TTC549 (cell line): ENCODE data around the gene TYROBP.
"Not testable (repeated sequence)": the region's sequence is repeated elsewhere in the genome, so short reads cannot be mapped to it uniquely, and the experiment has no call there.

Experiments
- FAIRE-seq: peaks from 2 replicates; lab custom pipeline; 2012; peaks lifted over from hg19 to GRCh38; lab: Jason Lieb, UNC

Gene TYROBP

DNA sequence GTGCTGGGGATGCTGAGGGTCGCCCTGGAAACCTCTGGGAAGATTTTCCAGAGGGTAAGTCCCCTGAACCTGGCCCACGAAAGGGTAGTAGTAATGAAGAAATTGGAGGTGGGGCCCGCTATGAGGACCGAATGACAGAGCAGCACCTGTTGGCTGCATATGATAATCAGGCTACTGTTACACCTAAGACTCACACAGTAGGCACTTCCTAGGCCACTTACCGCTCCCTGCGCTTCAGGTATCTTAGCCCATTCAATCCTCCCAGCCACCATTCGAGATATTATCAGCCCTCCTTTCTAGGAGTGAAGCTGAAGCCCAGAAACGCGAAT, 23.7 kb upstream of the TYROBP start:
- FAIRE-seq, result no peak

DNA sequence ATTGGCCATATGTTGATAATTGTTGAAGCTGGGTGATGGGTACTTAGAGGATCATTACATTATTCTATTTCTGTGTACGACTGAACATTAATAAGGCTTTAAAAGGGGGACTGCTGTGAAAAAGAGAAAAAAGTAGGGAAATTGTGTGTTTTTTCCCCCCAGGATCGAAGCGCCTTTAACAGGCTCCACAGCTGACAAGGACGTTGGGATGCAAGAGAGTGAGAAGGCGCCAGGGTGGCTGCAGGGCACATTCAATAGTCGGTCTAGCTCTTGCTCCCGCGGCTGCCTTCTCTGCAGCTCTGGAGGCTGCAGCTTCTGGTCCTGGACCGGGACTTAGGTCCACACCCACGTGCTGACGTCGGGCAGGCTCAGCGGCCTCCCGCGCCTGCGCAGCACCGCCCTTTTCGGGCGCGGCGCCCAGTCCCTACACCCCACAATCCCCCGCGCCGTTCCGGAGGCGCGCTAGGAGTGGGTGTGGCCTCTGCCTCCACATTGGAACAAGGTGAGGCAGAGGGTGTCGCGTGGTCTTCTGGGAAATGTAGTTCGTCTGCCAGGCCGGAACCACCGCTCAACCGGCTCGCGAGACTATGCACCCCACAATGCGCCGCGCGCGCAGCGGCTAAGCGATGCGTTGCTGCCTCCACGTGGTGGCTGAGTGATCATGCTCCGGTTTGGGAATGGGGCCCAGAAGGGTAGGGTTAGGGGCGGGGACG, 23.2 kb upstream of the TYROBP start:
- peak; percentile 95 for FAIRE-seq

DNA sequence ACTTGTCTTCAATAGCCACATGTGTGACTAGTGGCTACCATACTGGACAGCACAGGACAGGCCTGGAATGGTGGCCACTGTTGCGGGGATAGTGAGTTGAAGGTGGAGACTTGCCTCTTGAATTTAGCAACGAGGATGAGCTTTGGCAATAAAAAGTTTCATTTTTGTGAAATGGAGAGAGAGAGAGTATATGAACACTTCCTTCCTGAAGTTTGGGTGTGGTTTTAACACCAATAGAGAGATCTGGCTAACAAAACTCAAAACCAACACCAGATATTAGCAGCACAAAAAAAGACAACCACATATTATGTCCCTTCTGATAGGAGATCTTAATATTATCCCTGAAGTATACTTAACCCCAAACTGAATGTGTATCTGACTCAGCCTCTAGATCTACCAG, 21.8 kb upstream of the TYROBP start:
- FAIRE-seq, result no peak

GRCh38 chr19:35928507-35928906, 20.4 kb upstream of the TYROBP start:
- FAIRE-seq, result no peak

DNA sequence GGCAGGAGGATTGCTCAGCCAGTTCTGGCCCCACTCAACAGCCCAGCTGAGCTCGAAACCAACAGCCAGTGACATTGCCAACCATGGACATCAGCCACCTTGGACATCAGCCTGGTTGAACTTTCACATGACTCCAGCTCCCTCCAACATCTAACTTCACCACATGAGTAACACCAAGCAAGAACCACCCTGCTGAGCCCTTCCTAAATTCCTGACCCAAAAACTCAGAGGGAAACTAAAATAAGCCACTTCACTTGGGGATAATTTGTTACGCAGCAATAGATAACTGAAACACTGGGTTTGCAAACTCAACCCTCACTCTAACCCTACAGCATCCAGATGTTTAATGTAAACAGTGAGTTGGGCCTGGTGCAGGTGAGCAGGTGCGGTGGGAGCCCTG, 17.4 kb upstream of the TYROBP start:
- no peak for FAIRE-seq

- no peak for FAIRE-seq
These were observed 12.9 kb upstream of the TYROBP start for GRCh38 chr19:35921012-35921411.

- no peak for FAIRE-seq
These were observed 11.2 kb upstream of the TYROBP start for GRCh38 chr19:35919306-35919705.

DNA sequence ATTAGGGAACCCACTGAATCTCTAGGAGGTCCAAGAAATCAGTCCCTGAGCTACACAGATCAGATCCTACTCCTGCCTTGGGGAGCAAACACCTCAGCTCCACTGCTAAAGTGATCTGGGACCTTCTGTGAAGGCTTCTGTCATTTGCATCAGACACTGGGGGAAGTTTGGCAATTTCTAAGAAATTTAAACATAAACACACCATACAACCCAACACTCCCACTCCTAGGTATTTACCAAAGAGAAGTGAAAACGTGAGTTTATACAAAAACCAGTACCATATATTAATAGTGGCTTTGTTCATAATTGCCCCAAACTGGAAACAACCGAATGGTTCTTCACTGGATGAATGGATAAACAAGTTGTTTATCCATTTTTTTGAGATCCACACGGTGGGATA, 7.3 kb upstream of the TYROBP start:
- FAIRE-seq, result no peak

DNA sequence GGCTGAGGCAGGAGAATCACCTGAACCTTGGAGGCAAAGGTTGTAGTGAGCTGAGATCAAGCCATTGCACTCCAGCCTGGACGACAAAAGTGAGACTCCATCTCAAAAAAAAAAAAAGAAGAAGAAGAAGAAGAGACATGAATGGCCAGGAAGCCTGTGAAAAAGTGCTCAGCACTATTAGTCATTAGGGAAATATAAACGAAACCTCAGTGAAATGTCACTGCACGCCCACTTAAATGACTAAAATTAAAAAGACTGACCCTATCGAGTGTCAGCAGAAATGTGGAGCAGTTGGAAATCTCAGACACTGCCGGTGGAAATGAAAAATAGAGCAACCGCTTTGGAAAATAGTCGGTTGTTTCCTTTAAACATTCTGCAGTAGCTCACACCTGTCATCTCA, 5.5 kb upstream of the TYROBP start:
- FAIRE-seq, result no peak

GRCh38 chr19:35911790-35912189, 3.7 kb upstream of the TYROBP start:
- no peak for FAIRE-seq

- FAIRE-seq, result no peak
These were observed 3.1 kb upstream of the TYROBP start for GRCh38 chr19:35911173-35911572.

DNA sequence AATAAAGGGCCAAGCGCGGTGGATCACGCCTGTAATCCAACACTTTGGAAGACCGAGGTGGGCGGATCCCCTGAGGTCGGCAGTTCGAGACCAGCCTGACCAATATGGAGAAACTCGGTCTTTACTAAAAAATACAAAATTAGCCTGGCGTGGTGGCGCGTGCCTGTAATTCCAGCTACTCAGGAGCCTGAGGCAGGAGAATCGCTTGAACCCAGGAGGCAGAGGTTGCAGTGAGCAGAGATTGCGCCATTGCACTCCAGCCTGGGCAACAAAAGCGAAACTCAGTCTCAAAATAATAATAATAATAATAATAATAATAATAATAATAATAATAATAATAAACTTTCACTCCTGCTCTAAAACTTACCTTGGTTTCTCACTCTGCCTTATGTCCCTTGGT, 2.3 kb upstream of the TYROBP start:
- not testable (repeated sequence) for FAIRE-seq

GRCh38 chr19:35909684-35910035, 1.6 kb upstream of the TYROBP start:
- FAIRE-seq, result no peak

DNA sequence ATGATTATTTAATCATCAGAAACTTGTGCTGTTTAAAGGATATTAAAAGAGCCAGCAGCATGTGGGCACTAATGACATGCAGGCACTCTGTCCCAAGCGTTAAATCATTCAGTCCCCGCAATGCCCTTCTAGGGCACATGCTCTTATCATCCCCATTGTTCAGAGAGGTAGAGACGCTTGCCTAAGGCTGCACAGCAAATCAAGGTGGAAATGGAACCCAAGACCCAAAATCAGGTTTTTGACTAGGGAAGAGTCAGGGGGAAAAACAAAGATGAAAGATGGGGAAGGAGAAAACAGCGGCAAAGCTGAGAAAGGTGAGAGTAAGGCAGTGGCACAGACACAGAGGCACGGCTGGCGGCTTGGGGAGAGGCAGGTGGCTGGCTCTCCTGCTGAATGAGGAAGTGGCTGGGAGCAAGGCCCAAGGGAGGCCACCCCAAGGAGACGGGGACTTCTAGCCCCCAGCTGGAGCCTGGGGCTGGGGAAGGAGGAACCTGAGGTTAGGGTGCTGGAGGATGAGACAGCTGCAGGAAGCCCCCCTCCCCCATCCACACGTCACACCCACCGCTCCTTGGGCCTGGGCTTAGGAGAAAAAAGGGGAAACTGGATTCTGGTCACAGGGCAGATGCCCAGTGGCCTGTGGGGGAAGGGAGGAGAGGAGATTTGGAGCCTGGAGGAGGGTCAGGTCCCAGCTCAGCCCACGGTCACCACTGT, 1.0 kb upstream of the TYROBP start:
- no peak for FAIRE-seq

DNA sequence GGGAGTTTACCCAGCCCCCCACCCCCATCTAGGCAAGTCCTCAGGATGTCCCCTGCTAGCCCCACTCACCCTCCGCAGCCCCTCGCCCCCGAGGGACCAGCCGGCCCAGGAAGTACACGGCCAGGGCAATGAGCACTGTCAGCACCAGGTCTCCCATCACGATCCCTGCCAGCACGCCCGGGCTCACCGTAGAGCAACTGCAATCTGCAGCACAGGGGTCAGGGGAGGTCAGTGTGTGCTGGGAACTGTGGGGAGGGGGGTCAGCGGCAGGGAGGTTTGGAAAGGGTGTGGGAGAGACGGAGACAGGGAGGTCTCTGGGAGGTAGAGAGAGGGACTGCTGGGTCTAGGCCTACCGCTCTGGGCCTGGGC, 734 bp downstream of the TYROBP start:
- no peak for FAIRE-seq

DNA sequence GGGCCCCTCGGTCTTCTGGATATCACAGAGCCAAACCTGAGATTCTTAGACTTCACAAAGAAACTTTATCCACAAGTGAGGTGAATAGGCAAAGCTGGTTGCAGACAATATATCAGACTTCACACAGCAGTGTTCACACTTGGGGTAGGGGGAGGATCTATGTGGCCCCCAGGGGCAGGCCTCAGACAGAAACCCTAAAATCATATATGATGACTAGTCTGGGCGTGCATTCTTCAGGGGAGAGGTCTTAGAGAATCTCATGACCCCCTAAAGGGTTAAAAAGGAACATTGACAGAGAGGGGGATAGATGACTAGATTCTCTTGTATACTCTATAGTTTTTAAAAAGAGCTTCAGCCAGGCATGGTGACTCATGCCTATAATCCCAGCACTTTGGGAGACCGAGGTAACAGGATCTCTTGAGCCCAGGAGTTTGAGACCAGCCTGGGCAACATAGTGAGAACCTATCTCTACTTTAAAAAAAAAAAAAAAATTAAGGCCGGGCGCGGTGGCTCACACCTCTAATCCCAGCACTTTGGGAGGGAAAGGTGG, 2.8 kb downstream of the TYROBP start:
- FAIRE-seq, result no peak

DNA sequence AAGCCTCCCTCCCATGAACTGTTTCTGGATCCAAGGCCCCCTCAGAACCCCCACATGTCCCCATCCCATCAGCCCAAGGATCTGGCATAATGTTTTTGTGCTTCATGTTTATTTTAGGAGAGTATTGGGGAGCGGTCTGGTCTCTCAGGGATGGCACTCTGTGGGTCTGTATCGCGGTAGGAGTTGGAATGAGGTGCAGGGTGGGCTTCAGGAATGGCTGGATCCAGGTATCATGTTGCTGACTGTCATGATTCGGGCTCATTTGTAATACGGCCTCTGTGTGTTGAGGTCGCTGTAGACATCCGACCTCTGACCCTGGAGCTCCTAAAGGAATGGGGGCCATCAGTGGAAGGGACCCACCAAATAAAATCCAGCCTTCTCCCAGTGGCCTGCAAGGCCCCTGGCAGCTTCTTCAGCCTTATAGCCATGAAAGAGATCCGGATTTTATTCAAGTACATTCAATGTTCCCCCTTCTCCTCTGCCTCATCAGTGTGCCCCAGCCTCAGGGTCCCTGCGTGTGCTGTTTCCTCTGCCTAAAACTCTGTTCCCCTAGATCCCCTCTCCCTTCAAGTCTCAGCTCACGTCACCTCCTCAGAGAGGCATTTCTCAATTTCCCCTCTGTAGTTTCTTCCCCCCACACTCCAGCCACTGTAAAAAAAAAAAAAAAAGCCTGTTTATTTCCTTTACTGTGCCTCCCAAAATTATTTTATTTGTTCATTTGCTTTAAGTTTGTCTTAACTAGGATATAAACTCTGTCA, 3.6 kb downstream of the TYROBP start:
- FAIRE-seq, result no peak

- FAIRE-seq, result no peak
These were observed 4.4 kb downstream of the TYROBP start for GRCh38 chr19:35903550-35904179.

DNA sequence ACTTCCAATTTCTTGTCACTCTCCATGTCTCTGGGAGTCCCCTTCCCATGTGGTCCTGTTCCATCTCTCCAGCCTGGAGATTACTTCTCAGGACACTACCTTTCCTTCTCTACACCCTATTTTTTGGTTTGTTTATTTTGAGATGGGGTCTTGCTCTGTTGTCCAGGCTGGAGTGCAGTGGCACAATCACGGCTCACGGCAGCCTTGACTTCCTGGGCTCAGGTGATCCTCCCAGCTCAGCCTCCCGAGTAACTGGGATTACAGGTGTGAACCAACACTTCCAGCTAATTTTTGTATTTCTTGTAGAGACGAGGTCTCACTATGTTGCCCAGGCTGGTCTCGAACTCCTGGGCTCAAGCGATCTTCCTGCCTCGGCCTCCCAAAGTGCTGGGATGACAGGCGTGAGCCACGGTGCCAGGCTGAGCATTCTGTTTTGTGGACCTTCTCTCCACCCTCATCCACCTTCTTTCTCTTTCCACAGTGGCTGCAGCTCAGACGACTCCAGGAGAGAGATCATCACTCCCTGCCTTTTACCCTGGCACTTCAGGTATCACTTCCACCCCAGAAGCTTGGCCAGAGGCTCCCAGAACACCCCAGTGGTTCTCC, 5.1 kb downstream of the TYROBP start:
- no peak for FAIRE-seq

- FAIRE-seq, result no peak
These were observed 6.0 kb downstream of the TYROBP start, which contains the start of gene HCST for GRCh38 chr19:35901854-35902661. Gene HCST, plus strand, starts transcription at chr19:35902529. Its CDS starts 65 bp downstream, at chr19:35902594.

DNA sequence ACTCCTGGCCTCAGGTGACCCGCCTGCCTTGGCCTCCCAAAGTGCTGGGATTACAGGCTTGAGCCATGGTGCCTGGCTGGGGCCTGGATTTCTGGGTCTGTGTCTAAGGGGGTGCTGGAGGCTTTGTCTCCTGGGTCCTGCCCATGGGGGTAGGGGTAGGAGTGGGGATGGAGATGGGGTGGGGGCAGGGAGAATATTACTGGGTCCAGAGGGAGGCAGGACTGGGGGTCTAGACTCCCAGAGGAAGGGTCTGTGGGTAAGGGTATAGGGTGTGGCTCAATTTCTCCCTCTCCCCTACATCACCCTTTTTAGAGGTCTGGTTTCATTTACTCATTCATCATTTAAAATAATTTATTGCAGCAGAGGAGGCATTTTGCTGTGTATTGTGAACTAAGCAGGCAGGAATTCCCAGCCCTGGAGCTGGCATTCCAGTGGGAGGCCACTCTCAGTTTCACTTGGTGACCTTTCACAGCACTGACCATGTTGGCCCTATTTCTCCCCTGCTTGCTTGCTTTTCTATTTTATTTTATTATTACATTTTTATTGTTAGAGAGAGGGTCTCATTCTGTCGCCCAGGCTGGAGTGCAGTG, 6.9 kb downstream of the TYROBP start:
- FAIRE-seq, result no peak
